GM12891 (cell line): Measurements from ENCODE around the gene CD300C.

Experiments used
- POLR2A ChIP-seq: IDR thresholded peaks from 2 replicates; pipeline ENCODE4 v1.6.1; 2011; ENCODE audit warnings: low read depth, low read length, control low read depth
- SPI1 ChIP-seq: IDR thresholded peaks from 2 replicates; pipeline ENCODE4 v1.6.1; 2011; ENCODE audit warnings: low read depth, low read length, control low read depth

DNA sequence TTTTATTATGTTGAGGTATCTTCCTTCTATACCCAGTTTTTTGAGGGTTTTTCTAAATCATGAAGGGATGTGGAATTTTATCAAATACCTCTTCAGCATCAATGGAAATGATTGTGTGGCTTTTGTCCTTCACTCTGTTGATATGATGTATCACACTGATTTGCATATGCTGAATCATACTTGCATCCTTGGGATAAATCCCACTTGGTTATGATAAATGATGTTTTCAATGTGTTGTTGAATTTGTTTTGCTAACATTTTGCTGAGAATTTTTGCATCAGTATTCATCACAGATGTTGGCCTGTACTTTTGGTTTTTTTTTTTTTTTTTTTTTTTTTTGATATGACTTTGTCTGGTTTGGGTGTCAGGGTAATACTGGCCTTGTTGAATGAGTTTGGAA, 37.8 kb downstream of the CD300C start:
- TF ChIP-seq POLR2A: no peak
- no peak for TF ChIP-seq SPI1
